Mucosa of stomach (tissue), 1 donor: Measurements from ENCODE around the gene MYOC.
"Not testable (repeated sequence)": the region's sequence is repeated elsewhere in the genome, so short reads cannot be mapped to it uniquely, and the experiment has no call there.

ENCODE experiments used
- H3K27me3 ChIP-seq: one replicate; pipeline ENCODE4 v1.7.0; 2013; ENCODE audit warnings: mild to moderate bottlenecking, low read length; ENCODE audit not compliant: control insufficient read depth, insufficient read depth
- H3K36me3 ChIP-seq: one replicate; pipeline ENCODE4 v1.7.0; 2013; ENCODE audit warnings: low read length; ENCODE audit not compliant: control insufficient read depth, insufficient read depth
- H3K4me1 ChIP-seq: one replicate; pipeline ENCODE4 v1.7.0; 2013; ENCODE audit warnings: mild to moderate bottlenecking, low read length; ENCODE audit not compliant: control insufficient read depth, insufficient read depth
- H3K4me3 ChIP-seq: one replicate; pipeline ENCODE4 v1.7.0; 2013; ENCODE audit warnings: low read length
- H3K9ac ChIP-seq: one replicate; pipeline ENCODE4 v1.7.0; 2013; ENCODE audit warnings: mild to moderate bottlenecking, low read length, moderate library complexity
- H3K9me3 ChIP-seq: one replicate; pipeline ENCODE4 v1.7.0; 2013; ENCODE audit warnings: mild to moderate bottlenecking, low read length, moderate library complexity; ENCODE audit not compliant: control insufficient read depth
- donor health status: Pancreatic carcinoma.

MYOC gene

DNA sequence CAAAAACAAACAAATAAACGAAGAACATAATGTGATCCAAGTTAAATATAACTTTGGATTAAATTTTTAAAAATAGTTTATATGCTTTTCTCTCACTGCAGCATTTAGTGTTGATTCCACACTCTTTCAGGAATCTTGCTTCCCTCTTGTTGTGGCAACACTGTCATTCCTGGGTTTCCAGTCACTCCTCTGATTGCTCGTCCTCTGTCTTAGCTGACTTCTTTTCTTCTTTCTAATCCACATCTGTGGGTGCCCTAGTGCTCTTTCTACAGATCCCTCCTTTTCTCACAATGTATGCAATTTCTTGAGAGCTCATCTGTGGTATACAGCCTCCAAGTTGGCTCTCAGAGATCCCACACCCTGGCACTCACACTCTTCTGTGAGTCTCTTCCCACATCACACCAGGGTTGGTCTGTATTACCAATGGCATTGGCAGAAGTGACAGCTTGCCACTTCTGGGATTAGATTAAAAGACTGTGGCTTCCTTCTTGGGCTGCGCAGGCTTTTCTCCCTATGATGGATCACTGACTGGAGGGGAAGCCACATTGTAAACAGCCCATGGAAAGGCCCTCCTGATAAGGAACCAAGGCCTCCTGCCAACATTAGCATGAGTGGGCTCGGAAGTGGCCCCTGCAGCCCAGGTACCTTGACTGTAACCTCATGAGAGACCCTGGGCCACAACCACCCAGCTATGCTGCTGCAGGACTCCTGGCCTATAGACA is 11.5 kb upstream of the MYOC start:
- Histone ChIP-seq H3K27me3 (no peaks in the 10 kb centered on the region), H3K9me3 (no peaks in the 10 kb centered on the region), H3K4me1 (no peaks in the 10 kb centered on the region), H3K4me3 (no peak overlapping the region), H3K36me3 (no peaks in the 10 kb centered on the region), H3K9ac (no peak overlapping the region)

- Histone ChIP-seq H3K9ac (no peak overlapping the region), H3K9me3 (no peaks in the 10 kb centered on the region), H3K4me1 (no peaks in the 10 kb centered on the region), H3K27me3 (no peaks in the 10 kb centered on the region), H3K4me3 (no peak overlapping the region), H3K36me3 (no peaks in the 10 kb centered on the region)
These were observed 10.8 kb upstream of the MYOC start for GRCh38 chr1:171663036-171663853.

DNA sequence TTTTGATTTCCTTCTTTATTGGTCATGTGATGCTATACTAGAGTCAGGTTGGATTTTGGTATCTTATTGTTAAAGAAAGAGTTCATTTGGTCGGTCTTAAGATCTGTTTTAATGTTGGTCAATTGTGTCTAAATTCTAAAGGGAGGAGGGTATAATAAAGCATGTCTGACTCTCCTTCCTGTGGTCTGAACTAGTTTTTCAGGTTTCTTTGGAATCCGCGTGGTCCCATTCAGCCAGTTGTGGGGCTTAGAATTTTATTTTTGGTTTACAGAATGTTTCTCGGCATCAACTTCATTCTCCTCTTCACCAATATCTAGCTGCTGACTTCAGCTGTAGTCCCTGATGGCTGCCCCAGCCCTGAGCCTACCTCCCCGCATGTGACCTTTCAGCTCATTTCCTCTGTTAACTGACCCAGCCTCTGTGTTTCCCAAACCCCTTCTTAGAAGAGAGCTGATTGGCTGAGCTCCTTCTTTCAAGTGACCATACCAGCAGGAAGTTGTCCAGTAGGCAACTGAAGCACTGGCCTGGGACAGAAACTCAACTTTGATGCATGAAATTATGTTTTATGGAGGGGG is 8.7 kb upstream of the MYOC start:
- H3K9me3 ChIP-seq: no peaks in the 10 kb centered on the region
- no peaks in the 10 kb centered on the region for H3K27me3 ChIP-seq
- H3K4me3 ChIP-seq: no peak overlapping the region
- no peaks in the 10 kb centered on the region for H3K36me3 ChIP-seq
- H3K9ac ChIP-seq: no peak overlapping the region
- no peaks in the 10 kb centered on the region for H3K4me1 ChIP-seq

GRCh38 chr1:171656206-171656605 is 3.7 kb upstream of the MYOC start:
- H3K9ac ChIP-seq, H3K4me1 ChIP-seq, H3K36me3 ChIP-seq, H3K9me3 ChIP-seq, H3K4me3 ChIP-seq, H3K27me3 ChIP-seq: not testable (repeated sequence)

DNA sequence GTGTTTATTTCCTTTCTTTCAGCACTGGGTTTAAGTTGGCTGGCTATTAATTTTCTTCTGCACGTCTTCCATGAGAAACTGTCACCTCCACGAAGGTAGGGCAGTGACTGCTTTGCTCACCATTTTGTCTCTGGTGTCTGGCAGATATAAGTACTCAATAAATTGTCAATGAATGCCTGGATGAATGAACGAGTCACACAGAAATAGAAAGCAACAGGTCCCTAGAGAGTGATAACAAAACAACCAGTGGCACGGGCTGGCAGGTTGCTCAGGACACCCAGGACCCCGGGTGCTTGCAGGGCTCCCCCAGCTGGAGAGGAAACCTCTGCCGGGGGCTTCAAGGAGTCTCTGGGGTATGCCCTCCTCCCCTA is 3.2 kb upstream of the MYOC start:
- no peak overlapping the region for H3K4me3 ChIP-seq
- no peaks in the 10 kb centered on the region for H3K9me3 ChIP-seq
- H3K4me1 ChIP-seq: peaks cover 8% of the 10 kb centered on the region
- no peak overlapping the region for H3K9ac ChIP-seq
- H3K36me3 ChIP-seq: no peaks in the 10 kb centered on the region
- peaks cover 2% of the 10 kb centered on the region for H3K27me3 ChIP-seq

- peaks cover 8% of the 10 kb centered on the region for H3K4me1 ChIP-seq
- H3K4me3 ChIP-seq: no peak overlapping the region
- peaks cover 2% of the 10 kb centered on the region for H3K27me3 ChIP-seq
- no peak overlapping the region for H3K9ac ChIP-seq
- no peaks in the 10 kb centered on the region for H3K9me3 ChIP-seq
- H3K36me3 ChIP-seq: no peaks in the 10 kb centered on the region
These were observed 2.7 kb upstream of the MYOC start for GRCh38 chr1:171654942-171655745.

GRCh38 chr1:171654201-171654941 is 1.9 kb upstream of the MYOC start:
- Histone ChIP-seq H3K4me3 (no peak overlapping the region), H3K9me3 (no peaks in the 10 kb centered on the region), H3K36me3 (no peaks in the 10 kb centered on the region), H3K27me3 (peaks cover 2% of the 10 kb centered on the region), H3K4me1 (peaks cover 8% of the 10 kb centered on the region), H3K9ac (no peak overlapping the region)

GRCh38 chr1:171653796-171654195 is 1.3 kb upstream of the MYOC start:
- peaks cover 2% of the 10 kb centered on the region for H3K27me3 ChIP-seq
- H3K9ac ChIP-seq: no peak overlapping the region
- H3K36me3 ChIP-seq: no peaks in the 10 kb centered on the region
- H3K4me1 ChIP-seq: peaks cover 8% of the 10 kb centered on the region
- no peaks in the 10 kb centered on the region for H3K9me3 ChIP-seq
- no peak overlapping the region for H3K4me3 ChIP-seq

DNA sequence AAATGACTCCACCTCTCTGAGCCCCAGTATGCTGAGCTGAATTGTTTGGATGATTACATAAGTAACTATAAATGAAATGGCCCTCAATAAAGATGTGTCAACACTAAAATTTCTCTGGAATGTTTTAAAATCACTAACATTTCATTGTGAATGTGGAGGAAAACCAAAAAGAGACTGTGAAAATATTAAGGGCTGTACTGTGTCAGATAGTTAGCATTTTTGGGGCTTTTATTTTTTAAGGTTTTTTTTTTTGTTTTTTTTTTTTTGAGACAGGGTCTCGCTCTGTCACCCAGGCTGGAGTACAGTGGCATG is 6.3 kb downstream of the MYOC start:
- no peak overlapping the region for H3K4me3 ChIP-seq
- no peaks in the 10 kb centered on the region for H3K9me3 ChIP-seq
- H3K36me3 ChIP-seq: no peaks in the 10 kb centered on the region
- no peaks in the 10 kb centered on the region for H3K27me3 ChIP-seq
- no peaks in the 10 kb centered on the region for H3K4me1 ChIP-seq
- no peak overlapping the region for H3K9ac ChIP-seq

DNA sequence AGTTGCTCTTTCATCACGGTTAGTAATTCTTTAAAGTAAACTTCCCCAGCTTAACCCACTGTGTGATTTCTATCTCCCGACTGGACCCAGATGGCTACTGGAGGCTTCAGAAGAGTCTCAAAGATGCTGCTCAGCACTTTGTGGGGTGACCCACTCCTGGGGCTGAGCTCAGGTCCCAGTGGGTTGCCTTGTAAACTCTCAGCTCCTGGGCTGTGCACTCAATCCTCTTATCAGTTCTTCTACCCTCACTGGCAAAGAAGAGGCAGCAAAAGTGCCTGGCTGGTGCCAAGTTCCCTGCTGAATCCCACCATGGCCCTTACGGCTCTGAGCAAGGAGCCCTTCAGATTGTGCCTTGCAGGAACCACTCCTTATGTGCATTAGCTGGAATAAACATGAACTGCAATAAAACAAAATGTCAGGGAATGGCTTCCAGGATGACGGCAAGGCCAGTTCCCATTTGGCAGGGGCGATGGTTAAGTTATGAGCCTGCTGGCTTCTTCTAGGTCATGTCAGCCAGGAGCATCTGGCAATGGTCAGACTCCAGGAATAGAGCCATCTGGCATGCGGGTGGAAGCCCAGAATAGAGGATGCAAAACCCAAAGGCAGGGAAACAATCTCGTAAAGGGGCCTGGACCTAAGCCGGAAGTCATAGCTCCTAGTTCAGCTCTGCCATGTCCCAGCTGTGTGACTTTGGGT is 6.8 kb downstream of the MYOC start:
- no peak overlapping the region for H3K9ac ChIP-seq
- no peaks in the 10 kb centered on the region for H3K9me3 ChIP-seq
- H3K36me3 ChIP-seq: no peaks in the 10 kb centered on the region
- no peak overlapping the region for H3K4me3 ChIP-seq
- H3K4me1 ChIP-seq: no peaks in the 10 kb centered on the region
- H3K27me3 ChIP-seq: no peaks in the 10 kb centered on the region

DNA sequence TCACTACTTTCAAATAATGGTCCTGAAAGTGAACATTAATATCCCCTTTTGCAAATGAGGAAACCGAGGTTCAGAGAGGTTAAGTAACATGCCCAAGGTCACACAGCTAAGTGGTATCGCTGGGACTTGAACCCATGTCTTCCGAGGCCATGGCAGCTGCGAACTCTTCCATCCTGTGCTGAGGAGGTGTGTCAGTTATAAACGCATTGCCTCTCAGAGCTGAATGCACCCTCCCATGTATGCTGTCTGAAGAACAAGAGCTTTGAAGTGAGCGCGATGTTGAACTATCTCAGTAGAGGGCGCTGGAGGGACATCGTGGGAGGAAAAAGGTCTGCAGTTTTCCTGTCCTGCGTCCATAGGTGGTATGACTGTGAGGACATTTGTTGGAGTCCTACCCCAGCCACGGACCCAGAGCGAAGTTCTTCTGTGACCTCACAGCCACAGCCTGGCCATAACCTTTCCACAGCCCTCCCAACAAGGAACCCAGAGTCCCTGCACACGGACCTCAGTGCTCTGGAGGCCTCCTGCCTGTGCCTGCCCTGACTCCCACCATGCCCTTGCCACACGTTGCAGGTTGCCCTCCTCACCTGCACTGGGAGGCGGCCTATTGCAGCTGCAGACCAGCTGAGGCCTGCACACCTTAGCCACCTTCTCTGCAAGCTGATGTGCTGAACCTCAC is 7.5 kb downstream of the MYOC start:
- Histone ChIP-seq H3K4me3 (no peak overlapping the region), H3K27me3 (no peaks in the 10 kb centered on the region), H3K9ac (no peak overlapping the region), H3K4me1 (no peaks in the 10 kb centered on the region), H3K36me3 (no peaks in the 10 kb centered on the region), H3K9me3 (no peaks in the 10 kb centered on the region)
